Prostate gland (tissue), 2 donors: ENCODE data around the gene INPP5A. TPM values are rescaled to one million over a fixed set of nuclear protein-coding genes. Genes with fewer than 3 reads are reported as not detected.

Experiments used
- DNase-seq: peaks from one replicate; pipeline ENCODE4 v3.0.0-alpha.2; 2019; ENCODE audit warnings: low spot score
- H3K27ac ChIP-seq, 2 donors: fragments of 200-600 bp; sonication (generic); 2 replicates each; pipeline ENCODE4 v1.5.1; 2017 to 2019
- H3K27me3 ChIP-seq: fragments of 200-600 bp; sonication (generic); replicated peaks from 2 replicates; pipeline ENCODE4 v1.5.1; 2019; ENCODE audit not compliant: insufficient read depth
- H3K36me3 ChIP-seq, 2 donors: fragments of 200-600 bp; sonication (generic); 1 replicate in 1 of 2; 2 replicates in 1 of 2; pipeline versions ENCODE4 v1.5.1 to v1.8.1; 2017 to 2019
- H3K4me1 ChIP-seq: fragments of 200-600 bp; sonication (generic); replicated peaks from 2 replicates; pipeline ENCODE4 v1.5.1; 2019
- H3K4me3 ChIP-seq, 2 donors: fragments of 200-600 bp; sonication (generic); 2 replicates each; pipeline ENCODE4 v1.5.1; 2017 to 2019
- H3K9me3 ChIP-seq: fragments of 200-600 bp; sonication (generic); 2 replicates; pipeline ENCODE4 v1.5.1; 2017
- POLR2A ChIP-seq: fragments of 450-650 bp; IDR thresholded peaks from one replicate; pipeline ENCODE4 v1.6.1; 2016; ENCODE audit warnings: antibody characterized with exemption, mild to moderate bottlenecking
- POLR2AphosphoS5 ChIP-seq: sonication (generic); formaldehyde crosslinking; IDR thresholded peaks from one replicate; pipeline ENCODE4 v1.6.1; 2017; ENCODE audit warnings: antibody characterized with exemption
- WGBS: methylation state at CpG from one replicate; pipeline ENCODE4 v1.1.5; 2018; 5-methylcytosine and 5-hydroxymethylcytosine counted together
- intact Hi-C: fragments of 100-400 bp; cut with DNase I; formaldehyde crosslinking; loops from one replicate; pipeline ENCODE4 v1.14.2; 2022
- total RNA-seq, 2 donors: library from RNA; depleted of rRNA; stranded (reverse); fragments of >200 nt; gene quantifications; one replicate each; pipeline ENCODE4 v1.1.0, GENCODE V29; 2016
- TF ChIP-seq, protein P1 (sequence below), 4 experiments: fragments of 200-600 bp in 2 of 4; fragments of 450-650 bp in 2 of 4; sonication (generic) in 2 of 4; IDR thresholded peaks; 1 replicate in 3 of 4; 2 replicates in 1 of 4; pipeline ENCODE4 v1.5.1; 2016 to 2019; ENCODE audit warnings: antibody characterized with exemption in 4 of 4, mild to moderate bottlenecking in 2 of 4, moderate library complexity in 2 of 4

INPP5A gene
- total RNA-seq, 2 donors from 2014 or later, result 49.5 to 83.3 TPM

DNA sequence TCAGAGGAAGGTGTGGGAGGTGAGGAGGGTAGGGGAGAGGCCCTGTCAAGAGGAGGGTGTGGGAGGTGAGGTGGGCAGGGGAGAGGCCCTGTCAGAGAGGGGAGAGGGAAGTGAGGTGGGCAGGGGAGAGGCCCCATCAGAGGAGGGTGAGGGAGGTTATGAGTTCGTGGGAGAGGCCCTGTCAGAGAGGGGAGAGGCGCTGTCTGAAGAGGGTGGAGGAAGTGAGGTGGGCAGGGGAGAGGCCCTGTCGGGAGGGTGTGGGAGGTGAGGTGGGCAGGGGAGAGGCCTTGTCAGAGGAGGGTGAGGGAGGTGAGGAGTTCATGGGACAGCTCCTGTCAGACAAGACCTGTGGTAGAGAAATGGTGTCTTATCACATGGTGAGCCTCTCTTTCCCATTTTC is 74.4 kb downstream of the INPP5A start:
- Histone ChIP-seq H3K9me3 (no peaks in the 10 kb centered on the region), H3K4me1 (peaks cover 19% of the 10 kb centered on the region), H3K27me3 (no peaks in the 10 kb centered on the region), H3K27ac (peak overlapping the region in 1 of 2 donors; percentile 26), H3K36me3 (no peaks in the 10 kb centered on the region), H3K4me3 (no peak overlapping the region)
- 54% methylated on average over 3 of the region's 3 CpGs for WGBS
- TF ChIP-seq POLR2AphosphoS5 (no peak), POLR2A (no peak)
- TF ChIP-seq, protein P1, sequence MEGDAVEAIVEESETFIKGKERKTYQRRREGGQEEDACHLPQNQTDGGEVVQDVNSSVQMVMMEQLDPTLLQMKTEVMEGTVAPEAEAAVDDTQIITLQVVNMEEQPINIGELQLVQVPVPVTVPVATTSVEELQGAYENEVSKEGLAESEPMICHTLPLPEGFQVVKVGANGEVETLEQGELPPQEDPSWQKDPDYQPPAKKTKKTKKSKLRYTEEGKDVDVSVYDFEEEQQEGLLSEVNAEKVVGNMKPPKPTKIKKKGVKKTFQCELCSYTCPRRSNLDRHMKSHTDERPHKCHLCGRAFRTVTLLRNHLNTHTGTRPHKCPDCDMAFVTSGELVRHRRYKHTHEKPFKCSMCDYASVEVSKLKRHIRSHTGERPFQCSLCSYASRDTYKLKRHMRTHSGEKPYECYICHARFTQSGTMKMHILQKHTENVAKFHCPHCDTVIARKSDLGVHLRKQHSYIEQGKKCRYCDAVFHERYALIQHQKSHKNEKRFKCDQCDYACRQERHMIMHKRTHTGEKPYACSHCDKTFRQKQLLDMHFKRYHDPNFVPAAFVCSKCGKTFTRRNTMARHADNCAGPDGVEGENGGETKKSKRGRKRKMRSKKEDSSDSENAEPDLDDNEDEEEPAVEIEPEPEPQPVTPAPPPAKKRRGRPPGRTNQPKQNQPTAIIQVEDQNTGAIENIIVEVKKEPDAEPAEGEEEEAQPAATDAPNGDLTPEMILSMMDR (IDR thresholded peaks at IDR 0.05), result no peak
- DNase-seq, result no peak
- intact Hi-C loops, result no loop called here

DNA sequence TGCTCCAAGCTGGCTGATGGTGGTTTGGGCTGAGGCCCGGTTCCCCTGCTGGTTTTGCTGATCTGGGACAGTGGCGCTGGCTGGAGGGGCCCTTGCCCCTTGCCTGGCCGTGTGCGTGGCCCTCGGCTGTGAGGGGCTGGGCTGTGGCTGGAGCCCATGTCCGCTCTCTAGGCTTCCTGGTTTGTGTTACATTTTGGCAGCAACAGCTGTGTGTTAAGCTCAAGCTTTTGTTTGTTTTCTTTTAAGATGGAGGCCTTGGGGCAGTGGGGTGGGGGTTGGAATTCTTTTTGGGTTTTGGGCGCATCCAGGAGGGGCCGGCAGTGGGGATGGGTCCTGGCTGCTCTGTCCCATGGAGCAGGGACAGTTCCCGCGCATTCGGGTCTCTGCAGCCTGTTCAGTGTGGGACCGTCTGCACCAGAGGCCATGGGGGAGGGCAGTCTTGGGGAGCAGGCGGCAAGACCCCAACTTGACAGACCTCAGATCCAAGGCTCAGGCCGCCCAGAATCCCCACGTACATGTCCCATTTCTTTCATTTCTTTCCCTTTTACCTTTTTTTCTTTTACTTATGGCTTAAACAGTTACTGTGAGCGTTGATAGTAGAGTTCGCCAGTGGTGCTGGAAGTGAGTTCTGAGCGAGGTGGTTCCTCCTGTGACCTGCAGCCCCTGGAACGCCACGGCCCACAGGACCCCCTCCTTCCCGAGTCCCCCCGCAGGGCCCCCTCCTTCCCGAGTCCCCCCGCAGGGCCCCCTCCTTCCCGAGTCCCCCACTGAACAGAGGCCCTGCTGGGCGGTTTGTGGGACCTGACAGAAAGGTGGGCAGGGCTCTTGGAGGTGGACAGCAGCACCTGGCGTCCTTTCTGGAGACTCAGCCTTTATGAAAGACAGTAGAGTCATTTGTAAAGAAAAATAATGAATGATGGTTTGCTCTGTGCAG is 75.3 kb downstream of the INPP5A start:
- peaks cover 12% of the 10 kb centered on the region for H3K4me1 ChIP-seq
- peak overlapping the region; percentile 26 to 45 for H3K27ac ChIP-seq
- H3K9me3 ChIP-seq, result no peaks in the 10 kb centered on the region
- DNase-seq, result peak; percentile 34
- no peak overlapping the region for H3K4me3 ChIP-seq
- intact Hi-C loops, result no loop called here
- H3K27me3 ChIP-seq, result no peaks in the 10 kb centered on the region
- H3K36me3 ChIP-seq, result no peaks in the 10 kb centered on the region
- peak; percentile 49 for TF ChIP-seq POLR2AphosphoS5
- TF ChIP-seq, protein P1 (IDR thresholded peaks at IDR 0.05), result no peak
- 50% methylated on average over 27 of the region's 27 CpGs for WGBS

- Histone ChIP-seq H3K4me1 (peaks cover 11% of the 10 kb centered on the region), H3K27me3 (no peaks in the 10 kb centered on the region), H3K9me3 (no peaks in the 10 kb centered on the region), H3K36me3 (no peaks in the 10 kb centered on the region), H3K27ac (no peak overlapping the region), H3K4me3 (no peak overlapping the region)
- 94% methylated on average over 22 of the region's 22 CpGs for WGBS
- DNase-seq, result no peak
- TF ChIP-seq, protein P1 (IDR thresholded peaks at IDR 0.05), result no peak
- no peak for TF ChIP-seq POLR2AphosphoS5
- no peak for TF ChIP-seq POLR2A
- intact Hi-C loops, result no loop called here
Observed at GRCh38 chr10:132613566-132614348, 76.2 kb downstream of the INPP5A start.

- Histone ChIP-seq H3K36me3 (no peaks in the 10 kb centered on the region), H3K4me3 (no peak overlapping the region), H3K9me3 (no peaks in the 10 kb centered on the region), H3K27me3 (no peaks in the 10 kb centered on the region), H3K27ac (no peak overlapping the region), H3K4me1 (peaks cover 11% of the 10 kb centered on the region)
- intact Hi-C loops, result no loop called here
- DNase-seq, result no peak
- no peak for TF ChIP-seq POLR2A
- no peak for TF ChIP-seq POLR2AphosphoS5
- TF ChIP-seq, protein P1 (IDR thresholded peaks at IDR 0.05), result no peak
- 96% methylated on average over 32 of the region's 32 CpGs for WGBS
Observed at GRCh38 chr10:132614431-132615340, 77.1 kb downstream of the INPP5A start.
